CD4-positive, alpha-beta T cell treated with Interleukin-4 for 4 hours (primary cell): ENCODE data around the gene TCF23.
A peak's percentile ranks its signal among the peaks of the same experiment; 100 is the strongest.
"Not testable (repeated sequence)": the region's sequence is repeated elsewhere in the genome, so short reads cannot be mapped to it uniquely, and the experiment has no call there.

Experiments used
- DNase-seq: peaks from one replicate; pipeline ENCODE4 v3.0.0-alpha.2; 2020

TCF23 gene

GRCh38 chr2:27148801-27149439 is at the start of gene TCF23:
Gene TCF23, plus strand, starts transcription at chr2:27149004. Its CDS starts 130 bp downstream, at chr2:27149134.
- no peak for DNase-seq

- no peak for DNase-seq
These were observed 49.4 kb upstream of the TCF23 start for GRCh38 chr2:27099334-27099955.

- DNase-seq = no peak
These were observed 48.8 kb upstream of the TCF23 start for GRCh38 chr2:27100036-27100435.

GRCh38 chr2:27102329-27102728 is 46.5 kb upstream of the TCF23 start:
- DNase-seq = no peak

GRCh38 chr2:27105981-27106380 is 42.8 kb upstream of the TCF23 start:
- DNase-seq = no peak

GRCh38 chr2:27108221-27108620 is 40.6 kb upstream of the TCF23 start:
- no peak for DNase-seq

GRCh38 chr2:27109083-27109482 is 39.7 kb upstream of the TCF23 start:
- DNase-seq = no peak

- not testable (repeated sequence) for DNase-seq
These were observed 38.0 kb upstream of the TCF23 start for GRCh38 chr2:27110603-27111352.

GRCh38 chr2:27111392-27112078 is 37.3 kb upstream of the TCF23 start:
- not testable (repeated sequence) for DNase-seq

GRCh38 chr2:27115519-27115918 is 33.3 kb upstream of the TCF23 start:
- no peak for DNase-seq

- DNase-seq = no peak
These were observed 30.7 kb upstream of the TCF23 start for GRCh38 chr2:27117995-27118524.

- no peak for DNase-seq
These were observed 30.1 kb upstream of the TCF23 start, which contains the start of gene CGREF1 for GRCh38 chr2:27118525-27119329. Gene CGREF1, minus strand, starts transcription at chr2:27119128. Its CDS starts 14,762 bp downstream, at chr2:27104366.

- DNase-seq = not testable (repeated sequence)
These were observed 29.5 kb upstream of the TCF23 start for GRCh38 chr2:27119330-27119670.

GRCh38 chr2:27121906-27122305 is 26.9 kb upstream of the TCF23 start:
- DNase-seq = no peak

- no peak for DNase-seq
These were observed 26.0 kb upstream of the TCF23 start for GRCh38 chr2:27122791-27123190.

- peak; percentile 65 for DNase-seq
These were observed 25.3 kb upstream of the TCF23 start, which contains the start of gene ABHD1 for GRCh38 chr2:27123302-27124150. Gene ABHD1, plus strand, starts transcription at chr2:27123815. Its CDS starts 134 bp downstream, at chr2:27123949.

GRCh38 chr2:27125104-27125503 is 23.7 kb upstream of the TCF23 start:
- DNase-seq = no peak

GRCh38 chr2:27126252-27126710 is 22.5 kb upstream of the TCF23 start:
- no peak for DNase-seq

GRCh38 chr2:27127883-27128667 is 20.7 kb upstream of the TCF23 start:
- DNase-seq = no peak
